ENCODE data around the gene ISCA1. TPM values are rescaled to one million over a fixed set of nuclear protein-coding genes. Genes with fewer than 3 reads are reported as not detected.
"Not testable (repeated sequence)": the region's sequence is repeated elsewhere in the genome, so short reads cannot be mapped to it uniquely, and the experiment has no call there.

The ISCA1 gene
- total and polyA plus RNA-seq, 7 donors, result 23.4 to 74.2 (median 54.6) TPM

DNA sequence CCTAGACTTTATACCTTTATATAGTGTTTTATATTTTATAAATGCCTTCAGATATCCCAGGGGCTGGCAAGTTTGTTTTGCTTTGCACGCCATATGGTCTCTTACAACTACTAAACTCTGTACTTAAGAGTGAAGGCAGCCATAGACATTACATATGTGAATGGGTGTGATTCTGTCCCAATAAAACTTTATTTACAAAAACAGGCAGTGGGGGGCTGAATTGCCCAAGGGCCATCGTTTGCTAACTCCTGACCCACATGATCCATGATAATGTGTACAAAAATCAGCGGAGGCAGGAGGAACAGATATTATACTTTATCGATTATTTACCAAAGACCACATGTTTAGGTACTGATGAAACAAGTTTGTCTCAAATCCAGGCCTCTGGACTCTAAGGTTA, 35.8 kb upstream of the ISCA1 start:
- H3K9me3 ChIP-seq, result no peaks in the 10 kb centered on the region
- no peak for DNase-seq
- no peak for TF ChIP-seq POLR2A (IDR thresholded peaks at IDR 0.05)
- TF ChIP-seq EP300 (IDR thresholded peaks at IDR 0.05), result no peak
- TF ChIP-seq, protein P1, sequence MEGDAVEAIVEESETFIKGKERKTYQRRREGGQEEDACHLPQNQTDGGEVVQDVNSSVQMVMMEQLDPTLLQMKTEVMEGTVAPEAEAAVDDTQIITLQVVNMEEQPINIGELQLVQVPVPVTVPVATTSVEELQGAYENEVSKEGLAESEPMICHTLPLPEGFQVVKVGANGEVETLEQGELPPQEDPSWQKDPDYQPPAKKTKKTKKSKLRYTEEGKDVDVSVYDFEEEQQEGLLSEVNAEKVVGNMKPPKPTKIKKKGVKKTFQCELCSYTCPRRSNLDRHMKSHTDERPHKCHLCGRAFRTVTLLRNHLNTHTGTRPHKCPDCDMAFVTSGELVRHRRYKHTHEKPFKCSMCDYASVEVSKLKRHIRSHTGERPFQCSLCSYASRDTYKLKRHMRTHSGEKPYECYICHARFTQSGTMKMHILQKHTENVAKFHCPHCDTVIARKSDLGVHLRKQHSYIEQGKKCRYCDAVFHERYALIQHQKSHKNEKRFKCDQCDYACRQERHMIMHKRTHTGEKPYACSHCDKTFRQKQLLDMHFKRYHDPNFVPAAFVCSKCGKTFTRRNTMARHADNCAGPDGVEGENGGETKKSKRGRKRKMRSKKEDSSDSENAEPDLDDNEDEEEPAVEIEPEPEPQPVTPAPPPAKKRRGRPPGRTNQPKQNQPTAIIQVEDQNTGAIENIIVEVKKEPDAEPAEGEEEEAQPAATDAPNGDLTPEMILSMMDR (IDR thresholded peaks at IDR 0.05), result no peak
- TF ChIP-seq POLR2AphosphoS5 (IDR thresholded peaks at IDR 0.05), result no peak
- H3K36me3 ChIP-seq, result peaks cover 7 to 99% (median 35%) of the 10 kb centered on the region in 4 donors
- no peak overlapping the region for H3K4me3 ChIP-seq
- WGBS, 2 donors, result 92 to 94% methylated on average over 4 of the region's 4 CpGs
- H3K4me1 ChIP-seq, result no peaks in the 10 kb centered on the region
- intact Hi-C loops (cut with DNase I), result no loop called here
- H3K27me3 ChIP-seq, result no peaks in the 10 kb centered on the region
- no peak overlapping the region for H3K27ac ChIP-seq

DNA sequence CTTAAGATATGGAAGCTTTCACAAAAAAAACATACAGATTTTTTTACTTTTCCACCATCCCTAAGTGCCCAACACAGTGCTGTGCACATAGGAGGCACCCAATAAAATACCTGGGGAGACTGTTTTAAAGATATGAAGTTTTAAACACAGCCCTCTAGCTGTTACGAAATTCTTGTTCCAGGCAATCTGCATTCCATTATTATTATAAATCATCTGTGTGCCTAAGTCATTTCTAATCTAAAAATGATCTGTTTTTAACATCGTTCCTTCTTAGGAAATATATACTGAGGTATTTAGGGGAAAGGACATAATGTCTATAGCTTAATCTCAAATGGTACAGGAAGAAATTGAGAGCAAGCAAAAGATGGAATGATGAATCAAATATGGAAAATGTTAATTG, 32.7 kb upstream of the ISCA1 start:
- intact Hi-C loops (cut with DNase I), result no loop called here
- no peak overlapping the region for H3K4me3 ChIP-seq
- H3K27me3 ChIP-seq, result no peaks in the 10 kb centered on the region
- 49 to 76% methylated on average over 2 of the region's 2 CpGs for WGBS, 2 donors
- TF ChIP-seq EP300 (IDR thresholded peaks at IDR 0.05), result no peak
- H3K36me3 ChIP-seq, result peaks cover 5 to 88% (median 27%) of the 10 kb centered on the region in 4 donors
- H3K9me3 ChIP-seq, result no peaks in the 10 kb centered on the region
- no peaks in the 10 kb centered on the region for H3K4me1 ChIP-seq
- DNase-seq, result no peak
- H3K27ac ChIP-seq, result no peak overlapping the region

DNA sequence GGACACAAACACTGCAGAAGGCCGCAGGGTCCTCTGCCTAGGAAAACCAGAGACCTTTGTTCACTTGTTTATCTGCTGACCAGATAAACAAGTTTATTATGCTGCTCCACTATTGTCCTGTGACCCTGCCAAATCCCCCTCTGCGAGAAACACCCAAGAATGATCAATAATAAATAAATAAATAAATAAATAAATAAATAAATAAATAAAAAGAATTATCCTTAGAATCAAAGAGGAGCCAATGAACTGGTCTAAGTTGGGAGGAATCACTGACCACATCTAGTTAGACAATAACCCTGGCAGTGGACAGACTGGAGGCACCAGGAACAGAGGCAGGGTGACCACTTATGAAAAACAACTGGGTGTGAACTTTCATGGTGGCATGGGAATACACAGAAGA, 30.6 kb upstream of the ISCA1 start:
- WGBS, 2 donors, result 93 to 96% methylated on average over 2 of the region's 2 CpGs
- H3K36me3 ChIP-seq, result peaks cover 6 to 88% (median 29%) of the 10 kb centered on the region in 4 donors
- H3K9me3 ChIP-seq; H3K27me3 ChIP-seq; DNase-seq; H3K27ac ChIP-seq; H3K4me1 ChIP-seq; intact Hi-C loops (cut with DNase I); H3K4me3 ChIP-seq: not testable (repeated sequence)

DNA sequence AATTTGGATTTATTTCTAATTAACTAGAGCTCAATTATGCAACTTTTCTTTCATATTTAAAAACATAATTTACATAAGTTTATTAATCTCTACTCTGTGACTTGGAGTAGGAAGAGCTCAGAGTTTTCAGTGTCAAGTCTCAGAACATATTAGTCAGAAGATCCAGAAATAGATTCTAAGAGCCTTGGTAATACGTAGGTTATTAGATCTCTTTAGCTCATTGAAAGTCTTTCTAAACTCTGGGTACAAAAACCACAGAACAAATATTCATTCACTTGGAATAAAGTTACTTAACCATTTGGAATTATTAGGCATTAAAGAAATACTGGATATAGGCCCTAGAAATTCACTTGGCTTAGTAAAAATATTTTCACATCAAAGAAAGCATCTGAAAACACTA, 26.3 kb upstream of the ISCA1 start:
- no peaks in the 10 kb centered on the region for H3K4me1 ChIP-seq
- intact Hi-C loops (cut with DNase I), result no loop called here
- H3K4me3 ChIP-seq, result no peak overlapping the region
- no peaks in the 10 kb centered on the region for H3K27me3 ChIP-seq
- TF ChIP-seq POLR2AphosphoS5 (IDR thresholded peaks at IDR 0.05), result no peak
- TF ChIP-seq EP300 (IDR thresholded peaks at IDR 0.05), result no peak
- TF ChIP-seq, protein P1 (IDR thresholded peaks at IDR 0.05), result no peak
- no peak for TF ChIP-seq POLR2A (IDR thresholded peaks at IDR 0.05)
- no peak for DNase-seq
- H3K27ac ChIP-seq, result no peak overlapping the region
- no peaks in the 10 kb centered on the region for H3K9me3 ChIP-seq
- 94 to 95% methylated on average over 1 of the region's 1 CpG for WGBS, 2 donors
- H3K36me3 ChIP-seq, result peaks cover 6 to 88% (median 45%) of the 10 kb centered on the region in 4 donors

DNA sequence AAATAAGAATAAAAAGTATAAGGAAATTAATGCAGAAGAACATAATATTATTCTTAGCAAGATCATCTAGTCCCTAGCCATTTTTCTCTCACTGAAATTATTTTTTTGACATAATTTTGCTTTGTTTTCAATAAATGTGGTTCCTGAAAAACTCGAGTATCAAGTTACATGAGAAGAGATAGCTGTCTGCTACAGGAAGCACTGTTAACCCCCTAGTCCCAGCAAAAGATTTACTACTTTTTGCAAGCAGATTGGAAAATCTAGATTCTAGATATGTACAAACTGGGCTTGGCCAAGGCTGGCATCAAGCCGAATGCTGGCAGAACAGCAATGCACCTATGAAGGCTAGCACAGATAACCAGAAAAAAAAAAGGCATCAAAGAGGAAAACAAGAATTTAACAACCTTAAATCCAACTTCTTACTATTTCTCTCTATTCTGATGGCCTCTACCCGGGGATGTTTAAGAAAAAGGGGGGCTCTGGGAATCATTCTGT, 21.9 kb upstream of the ISCA1 start:
- Histone ChIP-seq H3K36me3 (peaks cover 6 to 100% (median 66%) of the 10 kb centered on the region in 4 donors), H3K4me3 (no peak overlapping the region), H3K27ac (no peak overlapping the region), H3K27me3 (no peaks in the 10 kb centered on the region), H3K9me3 (no peaks in the 10 kb centered on the region), H3K4me1 (no peaks in the 10 kb centered on the region)
- TF ChIP-seq POLR2A (IDR thresholded peaks at IDR 0.05) (no peak), POLR2AphosphoS5 (IDR thresholded peaks at IDR 0.05) (no peak), EP300 (IDR thresholded peaks at IDR 0.05) (no peak)
- TF ChIP-seq, protein P1 (IDR thresholded peaks at IDR 0.05), result no peak
- WGBS, 2 donors, result 47 to 71% methylated on average over 3 of the region's 3 CpGs
- intact Hi-C loops (cut with DNase I), result no loop called here
- DNase-seq, result no peak

DNA sequence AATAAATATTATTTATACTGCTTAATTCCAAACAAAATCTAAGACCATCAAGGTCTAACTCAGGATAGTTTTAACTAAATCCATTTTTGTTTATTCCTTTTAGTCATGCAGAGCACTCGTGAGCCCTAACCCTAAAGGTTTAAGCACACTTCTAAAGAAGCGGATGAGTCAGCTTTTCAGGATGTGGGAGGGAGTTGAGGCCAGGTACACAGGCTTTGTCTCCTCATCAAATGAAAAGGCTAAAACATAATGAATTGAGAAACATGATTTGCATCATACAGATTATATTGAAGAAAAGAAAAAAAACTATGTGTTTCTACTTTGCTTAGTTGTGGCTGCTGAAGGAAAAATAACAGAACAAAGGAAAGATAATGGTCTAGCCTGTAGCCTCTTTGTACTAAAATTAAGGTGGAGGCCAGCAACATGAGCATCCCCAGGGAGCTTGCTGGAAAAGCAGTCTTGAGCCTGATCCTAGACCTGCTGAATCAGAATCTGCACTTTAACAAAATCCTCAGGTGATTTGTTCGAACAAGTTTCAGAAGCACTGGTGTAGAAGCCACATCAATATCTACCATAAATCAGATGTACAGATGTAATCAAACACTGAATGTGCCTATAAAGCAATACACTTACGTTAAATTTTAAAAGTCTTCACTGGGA, 21.1 kb upstream of the ISCA1 start:
- intact Hi-C loops (cut with DNase I), result no loop called here
- no peaks in the 10 kb centered on the region for H3K9me3 ChIP-seq
- H3K27me3 ChIP-seq, result no peaks in the 10 kb centered on the region
- H3K4me1 ChIP-seq, result no peaks in the 10 kb centered on the region
- no peak for DNase-seq
- no peak overlapping the region for H3K27ac ChIP-seq
- no peak overlapping the region for H3K4me3 ChIP-seq
- H3K36me3 ChIP-seq, result peaks cover 6 to 100% (median 72%) of the 10 kb centered on the region in 4 donors
- TF ChIP-seq EP300 (IDR thresholded peaks at IDR 0.05) (no peak), POLR2A (IDR thresholded peaks at IDR 0.05) (no peak), POLR2AphosphoS5 (IDR thresholded peaks at IDR 0.05) (no peak)
- TF ChIP-seq, protein P1 (IDR thresholded peaks at IDR 0.05), result no peak
- 55 to 71% methylated on average over 4 of the region's 4 CpGs for WGBS, 2 donors
